GM18520 (cell line): ENCODE results near the gene TOR3A.

ENCODE experiments used
- ATAC-seq: cut with Tn5 transposase; IDR thresholded peaks from one replicate; pipeline ENCODE4 v1.9.1; 2021; ENCODE audit not compliant: unreplicated experiment

The TOR3A gene

DNA sequence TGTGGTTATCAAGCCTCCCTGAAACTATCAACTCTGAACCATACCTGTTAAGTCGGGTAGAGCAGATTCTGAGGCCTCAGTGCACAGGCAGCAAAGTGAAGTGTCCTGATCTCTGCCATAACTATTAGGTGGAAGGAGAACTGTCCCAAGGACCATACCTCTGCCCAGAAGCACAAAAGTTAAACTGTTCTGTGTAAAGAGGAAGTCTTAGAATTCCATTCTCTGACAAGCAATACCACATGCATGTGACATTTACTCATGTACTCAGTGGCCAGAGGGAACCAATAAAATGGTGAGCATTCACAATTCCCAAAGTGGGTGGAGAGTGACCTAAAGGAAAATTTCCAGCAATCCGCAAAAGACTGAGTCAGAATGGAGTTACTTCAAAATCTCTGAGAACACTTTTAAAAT lies 61.0 kb downstream of the TOR3A start:
- no peak for ATAC-seq

- no peak for ATAC-seq
These were observed 61.5 kb downstream of the TOR3A start for GRCh38 chr1:179143322-179143721.

- ATAC-seq, result no peak
These were observed 62.8 kb downstream of the TOR3A start for GRCh38 chr1:179144626-179145025.

- ATAC-seq, result no peak
These were observed 63.7 kb downstream of the TOR3A start for GRCh38 chr1:179145521-179145920.
